HEK293 (cell line): ENCODE data around the gene MATR3.
A peak's percentile ranks its signal among the peaks of the same experiment; 100 is the strongest.

Experiments used
- CTCF ChIA-PET: fragments of 350-600 bp; formaldehyde crosslinking; extraction: SDS; loops from one replicate; lab custom pipeline; 2021; ENCODE audit warnings: antibody characterized with exemption; lab: Yijun Ruan, JAX
- POLR2A ChIA-PET: fragments of 300-600 bp; formaldehyde crosslinking; extraction: SDS; loops from one replicate; lab custom pipeline; 2020; ENCODE audit warnings: antibody characterized with exemption, inconsistent platforms; lab: Yijun Ruan, JAX
- H3K27ac ChIP-seq: fragments of 200-500 bp; sonication (Bioruptor generic); 2 replicates; pipeline ENCODE4 v1.5.1; 2014; ENCODE audit warnings: low read depth, low read length, control low read depth, inconsistent platforms; ENCODE audit errors: extremely low read depth
- H3K36me3 ChIP-seq, 2 experiments: fragments of 200-500 bp in 1 of 2; sonication (Bioruptor generic) in 1 of 2; 1 replicate in 1 of 2; 2 replicates in 1 of 2; pipeline ENCODE4 v1.5.1; 2014 to 2017; ENCODE audit warnings: inconsistent platforms in 2 of 2, low read length in 2 of 2; ENCODE audit not compliant: control insufficient read depth in 2 of 2, insufficient read depth in 1 of 2
- H3K4me1 ChIP-seq: fragments of 200-500 bp; sonication (Bioruptor generic); 2 replicates; pipeline ENCODE4 v1.5.1; 2014; ENCODE audit warnings: mild to moderate bottlenecking, low read length, inconsistent platforms; ENCODE audit not compliant: control insufficient read depth, insufficient read depth
- H3K4me3 ChIP-seq: 2 replicates; pipeline ENCODE4 v1.5.1; 2011; ENCODE audit warnings: low read depth, mild to moderate bottlenecking, control low read depth, low read length, moderate library complexity
- H3K9me3 ChIP-seq: fragments of 200-500 bp; sonication (Bioruptor generic); 2 replicates; pipeline ENCODE4 v1.5.1; 2014; ENCODE audit warnings: low read depth, low read length, inconsistent platforms; ENCODE audit not compliant: control insufficient read depth, insufficient read depth
- GFI1B ChIP-seq: fragments of 450-650 bp; formaldehyde crosslinking; IDR thresholded peaks from 2 replicates; pipeline ENCODE4 v1.5.1; 2016; ENCODE audit warnings: missing biosample characterization, missing genetic modification characterization
- MEIS1 ChIP-seq: sonication (generic); formaldehyde crosslinking; IDR thresholded peaks from 2 replicates; pipeline ENCODE4 v1.8.1; 2022; ENCODE audit warnings: missing genetic modification reagents, mild to moderate bottlenecking, borderline replicate concordance
- OVOL3 ChIP-seq: fragments of 450-650 bp; formaldehyde crosslinking; IDR thresholded peaks from 2 replicates; pipeline ENCODE4 v1.5.1; 2016; ENCODE audit warnings: missing biosample characterization, missing genetic modification characterization
- SALL2 ChIP-seq: fragments of 450-650 bp; formaldehyde crosslinking; IDR thresholded peaks from 2 replicates; pipeline ENCODE4 v1.5.0; 2017; ENCODE audit warnings: missing biosample characterization, mild to moderate bottlenecking, missing genetic modification characterization, borderline replicate concordance
- SCRT1 ChIP-seq: fragments of 450-650 bp; formaldehyde crosslinking; IDR thresholded peaks from 2 replicates; pipeline ENCODE4 v1.5.1; 2016; ENCODE audit warnings: missing biosample characterization, missing genetic modification characterization, borderline replicate concordance
- SP2 ChIP-seq: fragments of 450-650 bp; formaldehyde crosslinking; IDR thresholded peaks from 2 replicates; pipeline ENCODE4 v1.5.1; 2016; ENCODE audit warnings: missing biosample characterization, missing genetic modification characterization
- SP7 ChIP-seq: fragments of 450-650 bp; formaldehyde crosslinking; IDR thresholded peaks from 2 replicates; pipeline ENCODE4 v1.5.1; 2016; ENCODE audit warnings: missing biosample characterization, missing genetic modification characterization
- YY2 ChIP-seq: fragments of 450-650 bp; formaldehyde crosslinking; IDR thresholded peaks from 2 replicates; pipeline ENCODE4 v1.5.1; 2016; ENCODE audit warnings: missing biosample characterization, missing genetic modification characterization
- ZEB2 ChIP-seq: fragments of 450-650 bp; formaldehyde crosslinking; IDR thresholded peaks from 2 replicates; pipeline ENCODE4 v1.5.1; 2016; ENCODE audit warnings: missing biosample characterization, missing genetic modification characterization
- ZFP37 ChIP-seq: fragments of 450-650 bp; formaldehyde crosslinking; IDR thresholded peaks from 2 replicates; pipeline ENCODE4 v1.5.1; 2016; ENCODE audit warnings: missing biosample characterization, missing genetic modification characterization
- ZNF184 ChIP-seq: fragments of 450-650 bp; IDR thresholded peaks from 2 replicates; pipeline ENCODE4 v1.5.1; 2018; ENCODE audit warnings: missing biosample characterization, mild to moderate bottlenecking, missing genetic modification characterization
- ZNF24 ChIP-seq: fragments of 450-650 bp; formaldehyde crosslinking; IDR thresholded peaks from 2 replicates; pipeline ENCODE4 v1.5.1; 2016; ENCODE audit warnings: missing biosample characterization, missing genetic modification characterization
- ZNF350 ChIP-seq: fragments of 450-650 bp; formaldehyde crosslinking; IDR thresholded peaks from 2 replicates; pipeline ENCODE4 v1.5.0; 2017; ENCODE audit warnings: missing biosample characterization, mild to moderate bottlenecking, missing genetic modification characterization
- ZNF555 ChIP-seq: fragments of 450-650 bp; formaldehyde crosslinking; conservative IDR thresholded peaks from 2 replicates; pipeline ENCODE4 v1.5.1; 2017; ENCODE audit warnings: missing biosample characterization, mild to moderate bottlenecking, missing genetic modification characterization, inconsistent platforms
- ZNF560 ChIP-seq: fragments of 450-650 bp; formaldehyde crosslinking; IDR thresholded peaks from 2 replicates; pipeline ENCODE4 v1.5.1; 2017; ENCODE audit warnings: missing biosample characterization, missing genetic modification characterization, borderline replicate concordance
- ZNF571 ChIP-seq: fragments of 450-650 bp; formaldehyde crosslinking; IDR thresholded peaks from 2 replicates; pipeline ENCODE4 v1.5.0; 2017; ENCODE audit warnings: missing biosample characterization, missing genetic modification characterization
- ZNF792 ChIP-seq: fragments of 450-650 bp; formaldehyde crosslinking; IDR thresholded peaks from 2 replicates; pipeline ENCODE4 v1.5.1; 2016; ENCODE audit warnings: missing biosample characterization, missing genetic modification characterization
- TF ChIP-seq, protein P1 (sequence below): fragments of 450-650 bp; formaldehyde crosslinking; IDR thresholded peaks from 2 replicates; pipeline ENCODE4 v1.5.1; 2016; ENCODE audit warnings: missing biosample characterization, missing genetic modification characterization
- TF ChIP-seq, protein P2 (sequence below): fragments of 450-650 bp; formaldehyde crosslinking; IDR thresholded peaks from 2 replicates; pipeline ENCODE4 v1.5.1; 2016; ENCODE audit warnings: missing biosample characterization, missing genetic modification characterization
- TF ChIP-seq, protein P3 (sequence below): fragments of 450-650 bp; formaldehyde crosslinking; IDR thresholded peaks from 2 replicates; pipeline ENCODE4 v1.5.1; 2016; ENCODE audit warnings: missing biosample characterization, missing genetic modification characterization
- TF ChIP-seq, protein P4 (sequence below): fragments of 450-650 bp; formaldehyde crosslinking; optimal IDR thresholded peaks from 2 replicates; pipeline ENCODE3; 2016; ENCODE audit warnings: missing biosample characterization, mild to moderate bottlenecking, missing genetic modification characterization
- TF ChIP-seq, protein P5 (sequence below): fragments of 450-650 bp; formaldehyde crosslinking; IDR thresholded peaks from 2 replicates; pipeline ENCODE4 v1.5.1; 2017; ENCODE audit warnings: missing biosample characterization, missing genetic modification characterization

MATR3 gene

DNA sequence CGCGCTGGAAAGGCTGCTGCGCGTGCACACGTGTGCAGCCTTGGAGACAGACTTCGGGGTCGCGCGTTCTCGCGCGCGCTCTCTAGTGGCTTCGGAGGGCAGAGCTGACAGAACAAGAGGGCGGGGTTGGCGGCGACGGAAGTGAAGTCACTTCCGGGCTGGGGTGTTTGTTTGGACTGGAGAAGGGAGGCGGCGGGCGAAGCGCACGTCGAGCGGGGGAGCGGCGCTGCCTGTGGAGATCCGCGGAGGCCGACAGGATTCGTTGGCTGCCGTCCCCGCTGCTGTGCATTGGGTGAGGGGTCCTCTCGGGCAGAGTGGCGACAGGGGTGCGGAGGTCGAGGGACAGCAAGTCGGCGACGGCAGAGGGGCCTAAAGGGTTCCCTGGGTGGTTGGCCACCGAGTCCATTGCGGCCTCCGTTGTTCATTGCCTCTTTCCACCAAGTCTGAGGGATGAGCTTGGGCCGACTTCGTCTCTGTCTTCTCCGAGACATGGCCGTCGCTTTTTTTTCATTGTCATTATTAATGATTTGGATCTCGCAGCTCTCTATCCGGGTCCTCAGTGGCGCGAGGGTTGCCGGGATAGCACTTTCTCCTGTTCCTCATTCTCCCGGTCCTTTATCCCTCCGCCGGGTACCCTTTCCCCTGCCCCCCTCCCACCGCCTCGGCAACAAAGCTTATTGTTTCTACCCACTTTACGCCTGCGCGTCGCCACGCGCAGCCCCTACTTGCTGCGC, 48.3 kb downstream of the MATR3 start, which contains the start of gene PAIP2 (continued):
- peak; percentile 76 for TF ChIP-seq YY2
- TF ChIP-seq ZNF792 (tag by site-specific recombination) = no peak

DNA sequence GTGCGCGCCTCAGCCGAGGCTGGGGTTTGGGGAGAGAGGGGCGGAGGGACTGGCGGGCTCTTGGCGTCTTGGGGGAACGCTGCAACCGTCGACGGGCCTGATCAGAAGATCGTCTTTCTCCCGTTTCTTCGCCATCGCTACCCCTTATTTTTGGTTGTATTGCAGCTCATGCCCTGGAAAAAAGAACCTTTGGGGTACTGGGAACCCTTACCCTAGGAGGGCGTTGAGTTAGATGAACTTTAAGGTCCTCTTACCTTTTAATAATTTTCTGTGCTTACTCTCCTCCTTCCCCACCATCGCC, 48.8 kb downstream of the MATR3 start:
- TF ChIP-seq ZNF184 = 0 out of 2 replicates have a peak, but pooled peaks have one; percentile 28
- TF ChIP-seq ZNF571 (tag by site-specific recombination) = no peak
- CTCF ChIA-PET = interaction anchor here (0.5 to 1.6 kb wide), 16 partner anchors 8 to 786 kb away, joined by 3 to 7 read pairs (median 4); partner anchors contain the start of gene MATR3
- Histone ChIP-seq H3K4me1 (peaks cover 11% of the 10 kb centered on the region), H3K9me3 (no peaks in the 10 kb centered on the region), H3K27ac (peak overlapping the region; percentile 97), H3K4me3 (peak overlapping the region; percentile 97), H3K36me3 (peaks cover 16 to 28% of the 10 kb centered on the region in 2 experiments)
- POLR2A ChIA-PET = interaction anchor here (0.5 to 3.3 kb wide), 27 partner anchors 10 to 1129 kb away, joined by 3 to 62 read pairs (median 5); partner anchors contain the start of genes CDC23, DNAJC18, HSPA9 and MATR3

DNA sequence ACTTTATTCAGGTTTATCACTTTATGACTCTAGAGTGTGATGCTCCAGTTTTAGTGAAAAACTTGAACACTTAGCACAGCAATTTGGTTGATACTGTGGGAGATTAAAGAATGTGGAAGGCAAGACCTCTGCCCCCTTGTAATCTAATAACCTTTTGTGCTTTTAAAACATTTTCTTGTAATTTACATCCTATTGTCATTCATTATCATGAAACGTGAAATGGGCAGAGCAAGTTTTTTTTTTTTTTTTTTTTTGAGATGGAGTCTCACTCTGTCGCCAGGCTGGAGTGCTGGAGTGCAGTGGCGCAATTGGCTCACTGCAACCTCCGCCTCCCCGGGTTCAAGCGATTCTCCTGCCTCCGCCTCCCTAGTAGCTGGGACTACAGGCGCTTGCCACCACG, 49.9 kb downstream of the MATR3 start:
- TF ChIP-seq ZNF350 (tag by site-specific recombination) (no peak), SALL2 (no peak), SP2 (tag by site-specific recombination) (peak; percentile 29; the same call in 1 of the 2 replicates), YY2 (no peak), ZNF560 (tag by site-specific recombination) (no peak)
- TF ChIP-seq, protein P1, sequence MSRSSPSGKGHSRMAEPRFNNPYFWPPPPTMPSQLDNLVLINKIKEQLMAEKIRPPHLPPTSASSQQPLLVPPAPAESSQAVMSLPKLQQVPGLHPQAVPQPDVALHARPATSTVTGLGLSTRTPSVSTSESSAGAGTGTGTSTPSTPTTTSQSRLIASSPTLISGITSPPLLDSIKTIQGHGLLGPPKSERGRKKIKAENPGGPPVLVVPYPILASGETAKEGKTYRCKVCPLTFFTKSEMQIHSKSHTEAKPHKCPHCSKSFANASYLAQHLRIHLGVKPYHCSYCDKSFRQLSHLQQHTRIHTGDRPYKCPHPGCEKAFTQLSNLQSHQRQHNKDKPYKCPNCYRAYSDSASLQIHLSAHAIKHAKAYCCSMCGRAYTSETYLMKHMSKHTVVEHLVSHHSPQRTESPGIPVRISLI (tag by site-specific recombination) = peak; percentile 94
- TF ChIP-seq, protein P2, sequence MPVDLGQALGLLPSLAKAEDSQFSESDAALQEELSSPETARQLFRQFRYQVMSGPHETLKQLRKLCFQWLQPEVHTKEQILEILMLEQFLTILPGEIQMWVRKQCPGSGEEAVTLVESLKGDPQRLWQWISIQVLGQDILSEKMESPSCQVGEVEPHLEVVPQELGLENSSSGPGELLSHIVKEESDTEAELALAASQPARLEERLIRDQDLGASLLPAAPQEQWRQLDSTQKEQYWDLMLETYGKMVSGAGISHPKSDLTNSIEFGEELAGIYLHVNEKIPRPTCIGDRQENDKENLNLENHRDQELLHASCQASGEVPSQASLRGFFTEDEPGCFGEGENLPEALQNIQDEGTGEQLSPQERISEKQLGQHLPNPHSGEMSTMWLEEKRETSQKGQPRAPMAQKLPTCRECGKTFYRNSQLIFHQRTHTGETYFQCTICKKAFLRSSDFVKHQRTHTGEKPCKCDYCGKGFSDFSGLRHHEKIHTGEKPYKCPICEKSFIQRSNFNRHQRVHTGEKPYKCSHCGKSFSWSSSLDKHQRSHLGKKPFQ (tag by site-specific recombination) = 0 out of 2 replicates have a peak, but pooled peaks have one; percentile 12
- ChIA-PET CTCF (interaction anchor here (0.6 to 0.7 kb wide), 2 partner anchors 17 to 990 kb away, joined by 3 read pairs; no protein-coding TSS in a partner anchor), POLR2A (interaction anchor here (1.5 kb wide), 1 partner anchor 21 kb away, joined by 4 read pairs; no protein-coding TSS in a partner anchor)
- Histone ChIP-seq H3K27ac (no peak overlapping the region), H3K9me3 (no peaks in the 10 kb centered on the region), H3K4me1 (peaks cover 11% of the 10 kb centered on the region), H3K36me3 (peaks cover 16 to 39% of the 10 kb centered on the region in 2 experiments), H3K4me3 (peak overlapping the region; percentile 97)

DNA sequence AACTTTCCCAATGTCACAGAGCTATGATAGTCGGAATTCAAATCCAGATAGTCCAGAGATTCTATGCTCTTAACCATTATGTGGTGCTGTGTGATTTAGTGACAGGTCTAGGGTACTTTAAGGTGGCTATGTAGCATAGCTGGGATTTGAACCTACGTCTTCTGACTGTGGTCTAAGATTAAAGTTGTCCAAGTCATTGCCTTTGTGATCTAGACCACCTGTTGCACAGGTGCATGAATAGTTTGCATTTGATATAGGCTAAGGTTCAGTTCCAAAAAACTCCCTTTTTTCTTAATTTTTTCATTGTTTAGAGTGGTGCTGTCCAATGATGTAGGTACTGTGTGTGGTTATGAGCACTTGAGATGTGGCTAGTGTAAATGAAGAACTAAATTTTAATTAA, 50.6 kb downstream of the MATR3 start:
- Histone ChIP-seq H3K27ac (no peak overlapping the region), H3K9me3 (no peaks in the 10 kb centered on the region), H3K36me3 (peaks cover 16 to 46% of the 10 kb centered on the region in 2 experiments), H3K4me3 (no peak overlapping the region), H3K4me1 (peaks cover 11% of the 10 kb centered on the region)
- ChIA-PET POLR2A (interaction anchor here (1.5 kb wide), 1 partner anchor 20 kb away, joined by 4 read pairs; no protein-coding TSS in a partner anchor), CTCF (interaction anchor here (0.6 to 0.7 kb wide), 2 partner anchors 16 to 991 kb away, joined by 3 read pairs; no protein-coding TSS in a partner anchor)
- TF ChIP-seq OVOL3 (tag by site-specific recombination) (no peak), SCRT1 (tag by site-specific recombination) (peak; percentile 90), SP7 (tag by site-specific recombination) (no peak), MEIS1 (CRISPR knock-in tag) (no peak), ZFP37 (no peak), ZNF555 (tag by site-specific recombination) (no peak), ZEB2 (tag by site-specific recombination) (0 out of 2 replicates have a peak, but pooled peaks have one; percentile 17), GFI1B (tag by site-specific recombination) (no peak), ZNF24 (tag by site-specific recombination) (no peak)
- TF ChIP-seq, protein P3, sequence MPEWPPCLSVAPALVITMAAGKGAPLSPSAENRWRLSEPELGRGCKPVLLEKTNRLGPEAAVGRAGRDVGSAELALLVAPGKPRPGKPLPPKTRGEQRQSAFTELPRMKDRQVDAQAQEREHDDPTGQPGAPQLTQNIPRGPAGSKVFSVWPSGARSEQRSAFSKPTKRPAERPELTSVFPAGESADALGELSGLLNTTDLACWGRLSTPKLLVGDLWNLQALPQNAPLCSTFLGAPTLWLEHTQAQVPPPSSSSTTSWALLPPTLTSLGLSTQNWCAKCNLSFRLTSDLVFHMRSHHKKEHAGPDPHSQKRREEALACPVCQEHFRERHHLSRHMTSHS (tag by site-specific recombination) = no peak
- TF ChIP-seq, protein P4, sequence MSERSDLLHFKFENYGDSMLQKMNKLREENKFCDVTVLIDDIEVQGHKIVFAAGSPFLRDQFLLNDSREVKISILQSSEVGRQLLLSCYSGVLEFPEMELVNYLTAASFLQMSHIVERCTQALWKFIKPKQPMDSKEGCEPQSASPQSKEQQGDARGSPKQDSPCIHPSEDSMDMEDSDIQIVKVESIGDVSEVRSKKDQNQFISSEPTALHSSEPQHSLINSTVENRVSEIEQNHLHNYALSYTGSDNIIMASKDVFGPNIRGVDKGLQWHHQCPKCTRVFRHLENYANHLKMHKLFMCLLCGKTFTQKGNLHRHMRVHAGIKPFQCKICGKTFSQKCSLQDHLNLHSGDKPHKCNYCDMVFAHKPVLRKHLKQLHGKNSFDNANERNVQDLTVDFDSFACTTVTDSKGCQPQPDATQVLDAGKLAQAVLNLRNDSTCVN (tag by site-specific recombination) = no peak
- TF ChIP-seq, protein P5, sequence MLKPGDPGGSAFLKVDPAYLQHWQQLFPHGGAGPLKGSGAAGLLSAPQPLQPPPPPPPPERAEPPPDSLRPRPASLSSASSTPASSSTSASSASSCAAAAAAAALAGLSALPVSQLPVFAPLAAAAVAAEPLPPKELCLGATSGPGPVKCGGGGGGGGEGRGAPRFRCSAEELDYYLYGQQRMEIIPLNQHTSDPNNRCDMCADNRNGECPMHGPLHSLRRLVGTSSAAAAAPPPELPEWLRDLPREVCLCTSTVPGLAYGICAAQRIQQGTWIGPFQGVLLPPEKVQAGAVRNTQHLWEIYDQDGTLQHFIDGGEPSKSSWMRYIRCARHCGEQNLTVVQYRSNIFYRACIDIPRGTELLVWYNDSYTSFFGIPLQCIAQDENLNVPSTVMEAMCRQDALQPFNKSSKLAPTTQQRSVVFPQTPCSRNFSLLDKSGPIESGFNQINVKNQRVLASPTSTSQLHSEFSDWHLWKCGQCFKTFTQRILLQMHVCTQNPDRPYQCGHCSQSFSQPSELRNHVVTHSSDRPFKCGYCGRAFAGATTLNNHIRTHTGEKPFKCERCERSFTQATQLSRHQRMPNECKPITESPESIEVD = no peak
